HL-60/S4 treated with phorbol 12-myristate 13-acetate at 8.2 ng/mL for 4 days and 3 days (cell line): ENCODE data around the gene PIK3R3.

ENCODE experiments used
- in situ Hi-C: fragments of 300-500 bp; cut with MboI; formaldehyde crosslinking; loops from 2 replicates; pipeline ENCODE4 v1.15.0; 2022; ENCODE audit warnings: low sequenced_read_pairs

PIK3R3 gene

GRCh38 chr1:46132529-46133180 is at the start of gene PIK3R3:
Gene PIK3R3, minus strand, starts transcription at chr1:46132629. Its CDS starts 677 bp downstream, at chr1:46131952.
- in situ Hi-C loops: no loop called here

GRCh38 chr1:46181343-46182260 is 49.2 kb upstream of the PIK3R3 start:
- in situ Hi-C loops: no loop called here

GRCh38 chr1:46180082-46180616 is 47.7 kb upstream of the PIK3R3 start:
- in situ Hi-C loops: no loop called here

GRCh38 chr1:46179138-46180081 is 47.0 kb upstream of the PIK3R3 start:
- in situ Hi-C loops: loop anchor here (5.0 kb wide), 1 partner anchor 142 kb away; no protein-coding TSS in a partner anchor

- in situ Hi-C loops: loop anchor here (5.0 kb wide), 1 partner anchor 139 kb away; no protein-coding TSS in a partner anchor
These were observed 43.9 kb upstream of the PIK3R3 start, which contains the start of gene P3R3URF for GRCh38 chr1:46176211-46176865. Gene P3R3URF, minus strand, starts transcription at chr1:46176488. Its CDS starts 17 bp downstream, at chr1:46176471.

- in situ Hi-C loops: loop anchor here (5.0 kb wide), 1 partner anchor 138 kb away; no protein-coding TSS in a partner anchor
These were observed 42.8 kb upstream of the PIK3R3 start for GRCh38 chr1:46175243-46175642.

- in situ Hi-C loops: loop anchor here (5.0 kb wide), 1 partner anchor 137 kb away; no protein-coding TSS in a partner anchor
These were observed 42.2 kb upstream of the PIK3R3 start, which contains the start of gene TSPAN1 for GRCh38 chr1:46174448-46175231. Gene TSPAN1, plus strand, starts transcription at chr1:46175087. Its CDS starts 6,021 bp downstream, at chr1:46181108.

- in situ Hi-C loops: no loop called here
These were observed 41.0 kb upstream of the PIK3R3 start for GRCh38 chr1:46173361-46173856.

- in situ Hi-C loops: no loop called here
These were observed 39.9 kb upstream of the PIK3R3 start for GRCh38 chr1:46172321-46172720.

- in situ Hi-C loops: no loop called here
These were observed 39.4 kb upstream of the PIK3R3 start for GRCh38 chr1:46171871-46172270.

GRCh38 chr1:46171351-46171750 is 38.9 kb upstream of the PIK3R3 start:
- in situ Hi-C loops: no loop called here

GRCh38 chr1:46169811-46170454 is 37.5 kb upstream of the PIK3R3 start:
- in situ Hi-C loops: no loop called here

GRCh38 chr1:46168477-46168876 is 36.0 kb upstream of the PIK3R3 start:
- in situ Hi-C loops: no loop called here

GRCh38 chr1:46166521-46167462 is 34.4 kb upstream of the PIK3R3 start:
- in situ Hi-C loops: no loop called here

- in situ Hi-C loops: no loop called here
These were observed 27.8 kb upstream of the PIK3R3 start for GRCh38 chr1:46160212-46160611.

GRCh38 chr1:46159516-46159915 is 27.1 kb upstream of the PIK3R3 start:
- in situ Hi-C loops: no loop called here
